Gastroesophageal sphincter (tissue), 4 donors: ENCODE data around the gene RAB14. TPM values are rescaled to one million over a fixed set of nuclear protein-coding genes. Genes with fewer than 3 reads are reported as not detected.

Source experiments
- ATAC-seq: fragments of 150-250 bp; one replicate; pipeline ENCODE4 v1.9.1; 2016; ENCODE audit warnings: mild to moderate bottlenecking, moderate library complexity
- H3K27ac ChIP-seq, 4 donors: fragments of 200-600 bp; sonication (generic) in 3 of 4; 1 replicate in 3 of 4; 2 replicates in 1 of 4; pipeline ENCODE4 v1.5.1; 2016 to 2019
- H3K27me3 ChIP-seq: fragments of 200-600 bp; sonication (generic); one replicate; pipeline ENCODE4 v1.5.1; 2019
- H3K36me3 ChIP-seq, 2 donors: fragments of 200-600 bp; sonication (generic); one replicate each; pipeline ENCODE4 v1.5.1; 2019; ENCODE audit warnings: control low read depth in 1 of 2
- H3K4me1 ChIP-seq, 3 donors: fragments of 200-600 bp; sonication (generic); 1 replicate in 2 of 3; 2 replicates in 1 of 3; pipeline ENCODE4 v1.5.1; 2016 to 2019; ENCODE audit warnings: control low read depth in 2 of 3
- H3K4me3 ChIP-seq, 2 donors: fragments of 200-600 bp; sonication (generic); one replicate each; pipeline ENCODE4 v1.5.1; 2019; ENCODE audit warnings: mild to moderate bottlenecking in 1 of 2, moderate library complexity in 1 of 2
- H3K9me3 ChIP-seq, 3 donors: fragments of 200-600 bp; sonication (generic); one replicate each; pipeline ENCODE4 v1.5.1; 2017 to 2019; ENCODE audit warnings: control low read depth in 2 of 3
- EP300 ChIP-seq: sonication (generic); formaldehyde crosslinking; IDR thresholded peaks from one replicate; pipeline ENCODE4 v1.6.1; 2017; ENCODE audit warnings: antibody characterized with exemption, mild to moderate bottlenecking
- POLR2A ChIP-seq, 2 donors: fragments of 450-650 bp; IDR thresholded peaks; one replicate each; pipeline ENCODE4 v1.6.1; 2017; ENCODE audit warnings: antibody characterized with exemption in 2 of 2, mild to moderate bottlenecking in 2 of 2, moderate library complexity in 1 of 2
- POLR2AphosphoS5 ChIP-seq: sonication (generic); formaldehyde crosslinking; IDR thresholded peaks from one replicate; pipeline ENCODE4 v1.6.1; 2017; ENCODE audit warnings: antibody characterized with exemption
- WGBS, 2 donors: methylation state at CpG; one replicate each; pipeline ENCODE4 v1.1.5; 2018; ENCODE audit warnings: low coverage in 1 of 2; 5-methylcytosine and 5-hydroxymethylcytosine counted together
- total RNA-seq, 4 donors: library from RNA; depleted of rRNA; stranded (reverse); fragments of >200 nt; gene quantifications; one replicate each; pipeline ENCODE4 v1.1.0, GENCODE V29; 2016
- TF ChIP-seq, protein P1 (sequence below), 4 experiments: fragments of 200-600 bp in 2 of 4; fragments of 450-650 bp in 2 of 4; sonication (generic) in 1 of 4; IDR thresholded peaks; one replicate each; pipeline ENCODE4 v1.5.1; 2017 to 2019; ENCODE audit warnings: antibody characterized with exemption in 4 of 4, mild to moderate bottlenecking in 2 of 4, moderate library complexity in 2 of 4

Gene RAB14
- total RNA-seq, 4 donors from 2014 or later: 29.7 to 40.2 (median 31.4) TPM

DNA sequence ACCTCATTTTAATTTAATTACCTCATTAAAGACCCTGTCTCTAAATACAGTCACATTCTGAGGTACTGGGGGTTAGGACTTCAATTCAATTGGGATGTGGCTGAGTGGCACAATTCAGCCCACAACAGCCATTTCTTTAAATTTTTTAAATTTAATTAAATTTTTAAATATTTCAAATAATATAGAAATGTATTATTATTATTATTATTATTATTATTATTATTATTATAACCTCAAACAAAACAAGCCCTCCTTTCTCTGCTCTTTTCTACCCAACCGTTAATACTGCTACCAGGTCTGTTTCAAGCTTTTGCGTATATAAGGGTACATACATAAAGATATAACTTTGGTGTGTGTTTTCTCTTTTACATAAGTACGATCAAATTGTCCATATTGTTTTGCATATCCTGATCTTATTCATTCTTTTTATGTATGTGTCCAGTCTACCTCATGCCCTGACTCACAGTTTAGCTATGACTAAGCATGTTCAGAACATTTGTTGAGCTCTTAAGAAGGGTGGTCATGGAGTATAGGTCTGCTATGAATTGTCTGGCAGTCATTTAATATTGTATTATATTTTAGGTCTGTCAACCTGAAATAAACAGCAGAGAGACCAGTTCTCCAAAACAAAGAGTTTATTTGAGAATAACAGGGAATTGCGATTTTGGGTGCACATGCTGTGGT lies 16.1 kb upstream of the RAB14 start:
- H3K27ac ChIP-seq: no peak overlapping the region
- H3K4me3 ChIP-seq: no peak overlapping the region
- TF ChIP-seq, protein P1, sequence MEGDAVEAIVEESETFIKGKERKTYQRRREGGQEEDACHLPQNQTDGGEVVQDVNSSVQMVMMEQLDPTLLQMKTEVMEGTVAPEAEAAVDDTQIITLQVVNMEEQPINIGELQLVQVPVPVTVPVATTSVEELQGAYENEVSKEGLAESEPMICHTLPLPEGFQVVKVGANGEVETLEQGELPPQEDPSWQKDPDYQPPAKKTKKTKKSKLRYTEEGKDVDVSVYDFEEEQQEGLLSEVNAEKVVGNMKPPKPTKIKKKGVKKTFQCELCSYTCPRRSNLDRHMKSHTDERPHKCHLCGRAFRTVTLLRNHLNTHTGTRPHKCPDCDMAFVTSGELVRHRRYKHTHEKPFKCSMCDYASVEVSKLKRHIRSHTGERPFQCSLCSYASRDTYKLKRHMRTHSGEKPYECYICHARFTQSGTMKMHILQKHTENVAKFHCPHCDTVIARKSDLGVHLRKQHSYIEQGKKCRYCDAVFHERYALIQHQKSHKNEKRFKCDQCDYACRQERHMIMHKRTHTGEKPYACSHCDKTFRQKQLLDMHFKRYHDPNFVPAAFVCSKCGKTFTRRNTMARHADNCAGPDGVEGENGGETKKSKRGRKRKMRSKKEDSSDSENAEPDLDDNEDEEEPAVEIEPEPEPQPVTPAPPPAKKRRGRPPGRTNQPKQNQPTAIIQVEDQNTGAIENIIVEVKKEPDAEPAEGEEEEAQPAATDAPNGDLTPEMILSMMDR (IDR thresholded peaks at IDR 0.05): no peak
- TF ChIP-seq POLR2AphosphoS5 (no peak), POLR2A (IDR thresholded peaks at IDR 0.05) (no peak), EP300 (no peak)
- peaks cover 0 to 11% (median 0%) of the 10 kb centered on the region in 3 donors for H3K4me1 ChIP-seq
- no peak for ATAC-seq
- H3K27me3 ChIP-seq: no peaks in the 10 kb centered on the region
- 91 to 94% methylated on average over 3 to 4 of the region's 4 CpGs for WGBS, 2 donors
- H3K9me3 ChIP-seq: no peaks in the 10 kb centered on the region
- H3K36me3 ChIP-seq: no peaks in the 10 kb centered on the region

DNA sequence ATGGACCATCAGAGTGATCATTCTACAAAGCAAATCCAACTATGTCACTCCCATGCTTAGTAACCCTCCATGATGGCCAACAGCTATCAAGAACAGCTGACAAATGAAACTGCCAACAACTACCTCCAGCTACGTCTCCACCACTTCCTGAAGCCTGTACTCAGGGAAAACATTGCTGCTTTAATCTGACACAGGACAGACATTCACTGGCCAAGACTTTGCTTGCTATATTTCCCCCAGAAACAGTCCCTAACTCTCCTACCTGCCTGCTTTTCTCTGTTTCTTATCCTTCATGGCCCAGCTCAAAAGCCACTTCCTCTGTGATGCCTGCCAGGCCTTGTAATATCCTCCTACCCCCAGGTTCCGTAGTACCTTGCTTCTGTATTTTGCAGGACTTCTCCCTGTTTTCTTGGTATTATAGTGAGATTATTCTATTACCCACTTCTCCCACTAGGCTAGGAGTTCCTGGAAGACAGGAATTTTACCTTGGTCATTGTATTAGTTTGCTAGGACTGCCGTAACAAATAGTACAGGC lies 14.7 kb upstream of the RAB14 start:
- Histone ChIP-seq H3K27me3 (no peaks in the 10 kb centered on the region), H3K27ac (no peak overlapping the region), H3K36me3 (no peaks in the 10 kb centered on the region), H3K9me3 (no peaks in the 10 kb centered on the region), H3K4me3 (no peak overlapping the region), H3K4me1 (peaks cover 0 to 8% (median 0%) of the 10 kb centered on the region in 3 donors)
- ATAC-seq: no peak
- TF ChIP-seq POLR2AphosphoS5 (no peak), POLR2A (IDR thresholded peaks at IDR 0.05) (no peak), EP300 (no peak)
- TF ChIP-seq, protein P1 (IDR thresholded peaks at IDR 0.05): no peak
- 86 to 87% methylated on average over 1 to 3 of the region's 3 CpGs for WGBS, 2 donors

DNA sequence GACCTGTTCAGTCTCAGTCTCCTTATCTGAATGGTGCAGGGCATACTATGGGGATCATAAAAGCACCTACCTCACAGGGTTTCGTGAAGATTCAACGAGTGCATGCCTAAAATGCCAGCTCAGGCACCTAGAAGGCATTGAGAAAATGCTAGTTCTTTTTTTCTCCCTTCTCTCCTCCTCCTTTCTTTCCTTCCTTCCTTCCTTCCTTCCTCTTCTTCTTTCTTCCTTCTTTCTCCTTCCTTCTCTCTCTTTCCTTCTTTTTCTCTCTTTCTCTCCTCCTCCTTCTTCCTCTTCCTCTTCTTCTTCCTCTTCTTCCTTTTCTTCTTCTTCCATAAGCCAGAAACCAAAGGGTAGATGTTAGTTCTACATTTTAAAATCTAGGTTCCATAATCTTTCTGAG lies 12.3 kb upstream of the RAB14 start:
- no peak overlapping the region for H3K4me3 ChIP-seq
- 82% methylated on average over 2 of the region's 2 CpGs; no CpG with 5 or more reads in 1 of the 2 donors for WGBS, 2 donors
- no peaks in the 10 kb centered on the region for H3K36me3 ChIP-seq
- ATAC-seq: no peak
- no peaks in the 10 kb centered on the region for H3K9me3 ChIP-seq
- no peak for TF ChIP-seq POLR2A (IDR thresholded peaks at IDR 0.05)
- TF ChIP-seq EP300: no peak
- TF ChIP-seq, protein P1 (IDR thresholded peaks at IDR 0.05): no peak
- TF ChIP-seq POLR2AphosphoS5: no peak
- no peak overlapping the region for H3K27ac ChIP-seq
- peaks cover 0 to 8% (median 0%) of the 10 kb centered on the region in 3 donors for H3K4me1 ChIP-seq
- H3K27me3 ChIP-seq: no peaks in the 10 kb centered on the region

DNA sequence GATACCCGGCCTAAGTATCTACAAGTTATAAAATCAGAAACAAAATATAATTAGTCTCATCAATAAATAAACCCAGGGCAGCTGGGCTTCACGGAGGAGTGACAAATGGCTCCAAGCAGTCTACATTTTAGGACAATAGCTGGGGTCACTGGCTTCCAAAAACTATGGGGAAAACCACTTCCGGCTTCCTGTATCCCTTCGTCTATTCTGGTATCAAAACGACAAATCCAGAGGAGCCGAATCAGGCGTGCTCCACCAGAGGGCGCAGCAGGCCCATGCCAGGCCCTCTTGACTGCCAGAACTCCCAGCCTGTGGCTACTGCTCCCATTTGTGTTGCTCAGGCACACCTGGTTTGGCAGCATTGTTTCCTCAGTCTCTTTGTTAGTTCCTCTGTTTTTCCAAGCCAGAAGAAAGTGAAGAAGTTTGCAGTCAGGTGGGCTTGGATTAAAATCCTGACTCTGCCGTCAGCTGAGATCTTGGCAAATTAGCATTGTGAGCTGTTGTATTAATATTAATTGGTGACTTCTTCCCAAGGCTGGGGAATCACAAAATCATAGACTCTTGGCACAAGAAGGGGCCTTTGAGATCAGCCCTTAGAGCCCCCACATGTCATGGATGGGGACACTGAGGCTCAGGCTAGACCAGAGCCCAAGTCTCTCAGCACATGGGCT lies 11.6 kb upstream of the RAB14 start:
- peak overlapping the region in 3 of 4 donors; percentile 20 to 54 (median 41) for H3K27ac ChIP-seq
- H3K4me3 ChIP-seq: no peak overlapping the region
- TF ChIP-seq, protein P1 (IDR thresholded peaks at IDR 0.05): peak; percentile 95 to 98 (median 96)
- no peak for TF ChIP-seq POLR2A (IDR thresholded peaks at IDR 0.05)
- peak; percentile 52 for TF ChIP-seq POLR2AphosphoS5
- TF ChIP-seq EP300: no peak
- ATAC-seq: peak; percentile 95
- WGBS, 2 donors: 0 to 12% methylated on average over 6 to 7 of the region's 9 CpGs
- H3K27me3 ChIP-seq: no peaks in the 10 kb centered on the region
- H3K9me3 ChIP-seq: no peaks in the 10 kb centered on the region
- no peaks in the 10 kb centered on the region for H3K36me3 ChIP-seq
- H3K4me1 ChIP-seq: peaks cover 0 to 8% (median 0%) of the 10 kb centered on the region in 3 donors
